PC-3 (cell line): ENCODE measurements around the gene HECW1.

Experiments
- EZH2 ChIP-seq: fragments of 300-600 bp; sonication (generic); IDR thresholded peaks from one replicate; pipeline ENCODE4 v1.6.1; 2017; ENCODE audit warnings: antibody characterized with exemption, mild to moderate bottlenecking, low read length; ENCODE audit not compliant: unreplicated experiment
- TF ChIP-seq, protein P1 (sequence below): fragments of 300-600 bp; sonication (generic); conservative IDR thresholded peaks from 2 replicates; pipeline ENCODE4 v1.5.1; 2017; ENCODE audit warnings: antibody characterized with exemption, low read depth, mild to moderate bottlenecking, low read length

DNA sequence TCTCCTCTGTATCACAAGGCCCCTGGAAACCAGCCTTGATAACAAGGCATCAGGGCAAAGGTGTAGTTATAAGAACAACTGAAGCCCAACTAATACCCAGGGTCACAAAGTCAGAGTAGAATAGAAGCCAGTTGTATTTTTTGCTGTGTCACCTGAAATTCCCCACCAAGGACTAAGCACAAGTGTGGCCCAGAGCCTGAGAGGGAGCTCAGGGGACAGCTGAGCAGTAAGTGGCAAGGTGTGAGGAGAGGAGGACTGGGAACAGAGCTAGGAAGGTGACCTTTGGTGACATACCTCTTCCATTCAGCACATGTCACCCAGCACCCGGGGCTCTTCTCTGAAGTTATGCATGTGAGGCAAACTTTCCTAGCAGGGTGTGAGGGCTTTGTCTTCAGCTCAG is 179.9 kb downstream of the HECW1 start:
- TF ChIP-seq, protein P1, sequence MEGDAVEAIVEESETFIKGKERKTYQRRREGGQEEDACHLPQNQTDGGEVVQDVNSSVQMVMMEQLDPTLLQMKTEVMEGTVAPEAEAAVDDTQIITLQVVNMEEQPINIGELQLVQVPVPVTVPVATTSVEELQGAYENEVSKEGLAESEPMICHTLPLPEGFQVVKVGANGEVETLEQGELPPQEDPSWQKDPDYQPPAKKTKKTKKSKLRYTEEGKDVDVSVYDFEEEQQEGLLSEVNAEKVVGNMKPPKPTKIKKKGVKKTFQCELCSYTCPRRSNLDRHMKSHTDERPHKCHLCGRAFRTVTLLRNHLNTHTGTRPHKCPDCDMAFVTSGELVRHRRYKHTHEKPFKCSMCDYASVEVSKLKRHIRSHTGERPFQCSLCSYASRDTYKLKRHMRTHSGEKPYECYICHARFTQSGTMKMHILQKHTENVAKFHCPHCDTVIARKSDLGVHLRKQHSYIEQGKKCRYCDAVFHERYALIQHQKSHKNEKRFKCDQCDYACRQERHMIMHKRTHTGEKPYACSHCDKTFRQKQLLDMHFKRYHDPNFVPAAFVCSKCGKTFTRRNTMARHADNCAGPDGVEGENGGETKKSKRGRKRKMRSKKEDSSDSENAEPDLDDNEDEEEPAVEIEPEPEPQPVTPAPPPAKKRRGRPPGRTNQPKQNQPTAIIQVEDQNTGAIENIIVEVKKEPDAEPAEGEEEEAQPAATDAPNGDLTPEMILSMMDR, result no peak
- TF ChIP-seq EZH2, result no peak
